H1 (cell line): ENCODE results near the gene USP35. TPM values are rescaled to one million over a fixed set of nuclear protein-coding genes. Genes with fewer than 3 reads are reported as not detected.

Experiments
- polyA plus RNA-seq, 7 experiments: library from polyadenylated mRNA; depleted of rRNA in 3 of 7; stranded (reverse) in 5 of 7; unstranded in 2 of 7; fragments of >200 nt in 5 of 7; fragments of 200-250 nt in 2 of 7; gene quantifications; 1 replicate in 5 of 7; 2 replicates in 1 of 7; 4 replicates in 1 of 7; pipeline versions ENCODE4 v1.2.1 to v1.2.3, GENCODE V29; 2011 to 2013; ENCODE audit warnings: missing spikeins in 2 of 7, mixed read lengths in 2 of 7
- total RNA-seq: library from RNA; stranded (reverse); fragmentation: NEBNext Ultra II Directional; extraction: Animal tissue kit (Norgen Biotek cat#: 25700); gene quantifications from 2 replicates; pipeline ENCODE4 v1.2.1, GENCODE V29; 2021

Gene USP35
- total and polyA plus RNA-seq, 2 of the 8 experiments (the other 6 are each of a cell fraction or from before 2014, with no cell fraction given), result 4.6 to 6.8 TPM

Other genes with a start within 250 kb of the USP35 start
- gene INTS4, start 194.3 kb upstream of the USP35 start, total RNA-seq, result 31.3 and 33.4 TPM in 2 replicates
- 24.7 and 27.0 TPM in 2 replicates for gene INTS4, start 194.3 kb upstream of the USP35 start, polyA plus RNA-seq (2011; rRNA removed)
- gene KCTD14, start 165.6 kb upstream of the USP35 start, total RNA-seq, result 21.6 and 22.7 TPM in 2 replicates
- 15.2 and 24.9 TPM in 2 replicates for gene KCTD14, start 165.6 kb upstream of the USP35 start, polyA plus RNA-seq (2011; rRNA removed)
- gene THRSP, start 125.1 kb upstream of the USP35 start, total RNA-seq, result not detected in 2 replicates
- gene THRSP, start 125.1 kb upstream of the USP35 start, polyA plus RNA-seq (2011; rRNA removed), result 0.11 TPM in 1 of 2 replicates, not detected in the other
- 216 and 218 TPM in 2 replicates for gene NDUFC2, start 109.1 kb upstream of the USP35 start, total RNA-seq
- 356 and 477 TPM in 2 replicates for gene NDUFC2, start 109.1 kb upstream of the USP35 start, polyA plus RNA-seq (2011; rRNA removed)
- gene ALG8, start 49.3 kb upstream of the USP35 start, total RNA-seq, result 56.9 and 66.7 TPM in 2 replicates
- gene ALG8, start 49.3 kb upstream of the USP35 start, polyA plus RNA-seq (2011; rRNA removed), result 45.5 and 84.3 TPM in 2 replicates
- gene KCTD21, start 293 bp upstream of the USP35 start, total RNA-seq, result 4.1 and 6.2 TPM in 2 replicates
- gene KCTD21, start 293 bp upstream of the USP35 start, polyA plus RNA-seq (2011; rRNA removed), result 3.2 and 5.0 TPM in 2 replicates
- 9.5 and 14.0 TPM in 2 replicates for gene GAB2, start 228.9 kb downstream of the USP35 start, total RNA-seq
- 6.2 and 6.3 TPM in 2 replicates for gene GAB2, start 228.9 kb downstream of the USP35 start, polyA plus RNA-seq (2011; rRNA removed)